HCT116 (cell line): ENCODE measurements around the gene SOX18. TPM values are rescaled to one million over a fixed set of nuclear protein-coding genes. Genes with fewer than 3 reads are reported as not detected.

Experiments used
- ATAC-seq: fragments of 200-7000 bp; cut with Tn5 transposase; 2 replicates; pipeline ENCODE4 v1.9.1; 2020; ENCODE audit warnings: mild to moderate bottlenecking, moderate library complexity
- BruUV-seq: library from RNA; stranded (reverse); fragments of 400-500 nt; replicated peaks from 2 replicates; lab custom pipeline; 2021; lab: Mats Ljungman, UMichigan
- CTCF ChIA-PET: fragments of 300-600 bp; sonication (Branson Sonifier 250); formaldehyde crosslinking; loops from one replicate; lab custom pipeline; 2021; ENCODE audit warnings: antibody characterized with exemption; lab: Charles Lee
- POLR2A ChIA-PET: fragments of 300-600, 350-600 bp; sonication (Branson Sonifier 250); formaldehyde crosslinking; loops from one replicate; lab custom pipeline; 2021; ENCODE audit warnings: antibody characterized with exemption; lab: Charles Lee
- RAD21 ChIA-PET, 2 experiments: fragments of 300-600 bp; sonication (Branson Sonifier 250); formaldehyde crosslinking; loops; one replicate each; lab custom pipeline; 2023; ENCODE audit warnings: low total read pairs in 2 of 2; ENCODE audit not compliant: uncharacterized antibody in 2 of 2, unreplicated experiment in 2 of 2, low non-redundant PET in 1 of 2; lab: Charles Lee
- DNase-seq: peaks from one replicate; pipeline ENCODE4 v3.0.0-alpha.2; 2010; ENCODE audit warnings: low read depth, low spot score
- H2AFZ ChIP-seq: fragments of 200-600 bp; shearing (Covaris generic), sonication (generic); 2 replicates; pipeline ENCODE4 v1.6.1; 2017; ENCODE audit warnings: low read depth, mixed run types, mixed read lengths, antibody characterized with exemption, low read length; ENCODE audit not compliant: poor library complexity, severe bottlenecking
- H3K27ac ChIP-seq: 2 replicates; pipeline ENCODE4 v1.5.1; 2012; ENCODE audit warnings: low read depth, low read length
- H3K27me3 ChIP-seq: fragments of 200-600 bp; sonication (generic); 2 replicates; pipeline ENCODE4 v1.6.1; 2016; ENCODE audit warnings: mixed run types, low read length, mixed read lengths; ENCODE audit not compliant: insufficient read depth
- H3K36me3 ChIP-seq, 2 experiments: fragments of 200-500 bp in 1 of 2; fragments of 200-600 bp in 1 of 2; sonication (Bioruptor generic) in 1 of 2; sonication (generic) in 1 of 2; 2 replicates each; pipeline versions ENCODE4 v1.5.1 to v1.6.1; 2014 to 2016; ENCODE audit warnings: low read length in 2 of 2, inconsistent platforms in 1 of 2, mixed read lengths in 1 of 2, mixed run types in 1 of 2; ENCODE audit not compliant: insufficient read depth in 2 of 2, control insufficient read depth in 1 of 2
- H3K4me1 ChIP-seq, 2 experiments: fragments of 200-600 bp in 1 of 2; sonication (generic) in 1 of 2; 2 replicates each; pipeline versions ENCODE4 v1.5.1 to v1.6.1; 2012 to 2017; ENCODE audit warnings: low read length in 2 of 2, inconsistent platforms in 1 of 2, mild to moderate bottlenecking in 1 of 2, mixed read lengths in 1 of 2, mixed run types in 1 of 2, moderate library complexity in 1 of 2; ENCODE audit not compliant: insufficient read depth in 2 of 2, control insufficient read depth in 1 of 2
- H3K4me2 ChIP-seq: fragments of 200-600 bp; sonication (generic); 2 replicates; pipeline ENCODE4 v1.6.1; 2017; ENCODE audit warnings: mixed run types, low read length, mixed read lengths
- H3K4me3 ChIP-seq, 2 experiments: fragments of 200-600 bp in 1 of 2; sonication (generic) in 1 of 2; replicated peaks in 1 of 2; 2 replicates each; pipeline ENCODE4 v1.5.1; 2011 to 2016; ENCODE audit warnings: low read length in 2 of 2, control low read depth in 1 of 2, low read depth in 1 of 2, mild to moderate bottlenecking in 1 of 2, mixed read lengths in 1 of 2, mixed run types in 1 of 2
- H3K79me2 ChIP-seq: fragments of 200-600 bp; sonication (generic); 2 replicates; pipeline ENCODE4 v1.6.1; 2017; ENCODE audit warnings: mild to moderate bottlenecking, mixed run types, low read length, moderate library complexity, mixed read lengths; ENCODE audit not compliant: insufficient read depth
- H3K9ac ChIP-seq: fragments of 200-600 bp; sonication (generic); 2 replicates; pipeline ENCODE4 v1.6.1; 2016; ENCODE audit warnings: low read length, mixed read lengths
- H3K9me2 ChIP-seq: fragments of 200-600 bp; sonication (generic), shearing (Covaris generic); 2 replicates; pipeline ENCODE4 v1.6.1; 2017; ENCODE audit warnings: mixed run types, mild to moderate bottlenecking, moderate library complexity; ENCODE audit not compliant: insufficient read depth
- H3K9me3 ChIP-seq, 2 experiments: fragments of 200-500 bp in 1 of 2; fragments of 200-600 bp in 1 of 2; sonication (Bioruptor generic) in 1 of 2; sonication (generic) in 1 of 2; 2 replicates each; pipeline ENCODE4 v1.6.1; 2014 to 2017; ENCODE audit warnings: low read length in 2 of 2, mixed read lengths in 2 of 2, inconsistent platforms in 1 of 2, low read depth in 1 of 2, mild to moderate bottlenecking in 1 of 2, mixed run types in 1 of 2, moderate library complexity in 1 of 2; ENCODE audit not compliant: control insufficient read depth in 1 of 2, insufficient read depth in 1 of 2
- H4K20me1 ChIP-seq: fragments of 200-600 bp; sonication (generic), shearing (Covaris generic); 2 replicates; pipeline ENCODE4 v1.6.1; 2017; ENCODE audit warnings: mixed run types, mild to moderate bottlenecking, moderate library complexity; ENCODE audit not compliant: insufficient read depth
- CBX3 ChIP-seq: IDR thresholded peaks from 2 replicates; pipeline ENCODE4 v1.6.1; 2012; ENCODE audit warnings: low read depth
- ELF1 ChIP-seq: IDR thresholded peaks from 2 replicates; pipeline ENCODE4 v1.6.1; 2012; ENCODE audit warnings: low read depth, borderline replicate concordance
- EZH2 ChIP-seq: fragments of 200-600 bp; sonication (generic); IDR thresholded peaks from 2 replicates; pipeline ENCODE4 v1.6.1; 2017; ENCODE audit warnings: antibody characterized with exemption, mixed run types
- EZH2phosphoT487 ChIP-seq: fragments of 200-600 bp; IDR thresholded peaks from 2 replicates; pipeline ENCODE4 v1.6.1; 2018; ENCODE audit warnings: antibody characterized with exemption, borderline replicate concordance
- POLR2AphosphoS5 ChIP-seq: IDR thresholded peaks from 2 replicates; pipeline ENCODE4 v1.6.1; 2011; ENCODE audit warnings: mild to moderate bottlenecking, low read depth, low read length, moderate library complexity
- SIN3A ChIP-seq: IDR thresholded peaks from 2 replicates; pipeline ENCODE4 v1.6.1; 2012; ENCODE audit warnings: low read depth
- SP1 ChIP-seq: IDR thresholded peaks from 2 replicates; pipeline ENCODE4 v1.6.1; 2012; ENCODE audit warnings: low read depth
- TCF7L2 ChIP-seq: IDR thresholded peaks from 2 replicates; pipeline ENCODE4 v1.7.0; 2011; ENCODE audit warnings: borderline replicate concordance, inconsistent platforms; ENCODE audit not compliant: insufficient read depth, insufficient read length; ENCODE audit errors: extremely low read depth
- YY1 ChIP-seq: IDR thresholded peaks from 2 replicates; pipeline ENCODE4 v1.6.1; 2011; ENCODE audit warnings: low read length, low read depth, moderate library complexity, mild to moderate bottlenecking; ENCODE audit not compliant: insufficient replicate concordance; ENCODE audit errors: extremely low read depth
- ZFX ChIP-seq: fragments of 450-650 bp; IDR thresholded peaks from 2 replicates; pipeline ENCODE4 v1.6.1; 2017
- ZNF274 ChIP-seq: fragments of 200-500 bp; sonication (Bioruptor generic); IDR thresholded peaks from 2 replicates; pipeline ENCODE4 v1.6.1; 2014; ENCODE audit warnings: mild to moderate bottlenecking, low read depth, low read length, inconsistent platforms
- intact Hi-C: fragments of 100-400 bp; cut with micrococcal nuclease; formaldehyde crosslinking; loops from 2 replicates; pipeline ENCODE4 v1.10.0; 2022
- total RNA-seq: library from RNA; stranded (reverse); gene quantifications from one replicate; pipeline ENCODE4 v1.2.1, GENCODE V29; 2021; ENCODE audit not compliant: unreplicated experiment
- TF ChIP-seq, protein P1 (sequence below): IDR thresholded peaks from 2 replicates; pipeline ENCODE4 v1.6.1; 2011; ENCODE audit warnings: mild to moderate bottlenecking, low read length, moderate library complexity; ENCODE audit not compliant: insufficient replicate concordance; ENCODE audit errors: extremely low read depth
- TF ChIP-seq, protein P2 (sequence below): IDR thresholded peaks from 2 replicates; pipeline ENCODE4 v1.6.1; 2012
- TF ChIP-seq, protein P3 (sequence below): IDR thresholded peaks from 2 replicates; pipeline ENCODE4 v1.6.1; 2012

SOX18 gene
- total RNA-seq, 1 experiment from 2014 or later, result 3.3 TPM

DNA sequence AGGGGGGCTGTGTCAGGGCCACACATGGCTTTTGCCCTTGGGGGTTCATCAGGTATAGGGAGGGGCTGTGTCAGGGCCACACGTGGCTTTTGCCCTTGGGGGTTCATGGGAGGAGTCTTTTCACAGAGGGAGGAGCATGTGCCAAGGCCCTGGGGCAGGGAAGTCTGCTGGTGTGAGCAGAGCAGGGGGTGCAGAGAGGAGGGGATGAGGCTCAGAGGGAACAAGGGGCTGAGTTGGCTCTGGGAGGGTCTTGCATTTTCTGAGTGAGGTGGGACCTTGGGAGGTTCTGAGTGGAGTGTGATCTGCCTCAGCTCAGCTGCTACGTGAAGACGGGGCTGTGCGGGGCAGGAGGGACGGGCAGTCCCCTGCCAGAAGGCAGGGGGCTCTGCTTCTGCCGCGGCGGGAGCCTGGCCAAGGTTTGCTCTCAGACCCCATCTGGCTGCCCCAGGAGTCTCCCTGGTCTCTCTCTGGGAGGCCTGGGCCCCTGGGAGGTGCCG, 6.0 kb upstream of the SOX18 start:
- ChIA-PET RAD21 (interaction anchor here in 1 of 2 experiments (1.0 kb wide), 1 partner anchor 17 kb away, joined by 3 read pairs; no protein-coding TSS in a partner anchor), POLR2A (interaction anchor here (1.3 kb wide), 1 partner anchor 9 kb away, joined by 3 read pairs; no protein-coding TSS in a partner anchor), CTCF (interaction anchor here (2.6 kb wide), 1 partner anchor 16 kb away, joined by 35 read pairs; no protein-coding TSS in a partner anchor)
- H3K36me3 ChIP-seq, result no peaks in the 10 kb centered on the region
- H3K4me1 ChIP-seq, result peaks cover 9 to 34% of the 10 kb centered on the region in 2 experiments; a peak in 3 of 4 replicates
- H3K79me2 ChIP-seq, result no peaks in the 10 kb centered on the region
- no peaks in the 10 kb centered on the region for H4K20me1 ChIP-seq
- no peak overlapping the region for H3K4me3 ChIP-seq
- ATAC-seq (no peak), DNase-seq (no peak)
- no peaks in the 10 kb centered on the region for H3K9me2 ChIP-seq
- no peaks in the 10 kb centered on the region for H3K9me3 ChIP-seq
- no peak overlapping the region for H3K27ac ChIP-seq
- H3K9ac ChIP-seq, result no peak overlapping the region
- no peak overlapping the region for H2AFZ ChIP-seq
- no peak overlapping the region for H3K4me2 ChIP-seq
- H3K27me3 ChIP-seq, result no peaks in the 10 kb centered on the region
- TF ChIP-seq ZFX (no peak), SP1 (no peak), TCF7L2 (no peak), SIN3A (no peak), YY1 (no peak), EZH2phosphoT487 (no peak), ZNF274 (no peak), EZH2 (no peak), ELF1 (no peak), CBX3 (no peak), POLR2AphosphoS5 (no peak)
- TF ChIP-seq, protein P1, sequence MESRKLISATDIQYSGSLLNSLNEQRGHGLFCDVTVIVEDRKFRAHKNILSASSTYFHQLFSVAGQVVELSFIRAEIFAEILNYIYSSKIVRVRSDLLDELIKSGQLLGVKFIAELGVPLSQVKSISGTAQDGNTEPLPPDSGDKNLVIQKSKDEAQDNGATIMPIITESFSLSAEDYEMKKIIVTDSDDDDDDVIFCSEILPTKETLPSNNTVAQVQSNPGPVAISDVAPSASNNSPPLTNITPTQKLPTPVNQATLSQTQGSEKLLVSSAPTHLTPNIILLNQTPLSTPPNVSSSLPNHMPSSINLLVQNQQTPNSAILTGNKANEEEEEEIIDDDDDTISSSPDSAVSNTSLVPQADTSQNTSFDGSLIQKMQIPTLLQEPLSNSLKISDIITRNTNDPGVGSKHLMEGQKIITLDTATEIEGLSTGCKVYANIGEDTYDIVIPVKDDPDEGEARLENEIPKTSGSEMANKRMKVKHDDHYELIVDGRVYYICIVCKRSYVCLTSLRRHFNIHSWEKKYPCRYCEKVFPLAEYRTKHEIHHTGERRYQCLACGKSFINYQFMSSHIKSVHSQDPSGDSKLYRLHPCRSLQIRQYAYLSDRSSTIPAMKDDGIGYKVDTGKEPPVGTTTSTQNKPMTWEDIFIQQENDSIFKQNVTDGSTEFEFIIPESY, result no peak
- TF ChIP-seq, protein P2, sequence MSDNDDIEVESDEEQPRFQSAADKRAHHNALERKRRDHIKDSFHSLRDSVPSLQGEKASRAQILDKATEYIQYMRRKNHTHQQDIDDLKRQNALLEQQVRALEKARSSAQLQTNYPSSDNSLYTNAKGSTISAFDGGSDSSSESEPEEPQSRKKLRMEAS, result no peak
- TF ChIP-seq, protein P3, sequence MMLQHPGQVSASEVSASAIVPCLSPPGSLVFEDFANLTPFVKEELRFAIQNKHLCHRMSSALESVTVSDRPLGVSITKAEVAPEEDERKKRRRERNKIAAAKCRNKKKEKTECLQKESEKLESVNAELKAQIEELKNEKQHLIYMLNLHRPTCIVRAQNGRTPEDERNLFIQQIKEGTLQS, result no peak
- TF ChIP-seq, all 23 proteins: peak for 0
- no TSS peak for BruUV-seq
- intact Hi-C loops, result loop anchor here (10.0 kb wide), 1 partner anchor 351 kb away; the partner anchor contains the start of genes ARFRP1 and ZGPAT
